ENCODE data around the gene FGD5. TPM values are rescaled to one million over a fixed set of nuclear protein-coding genes. Genes with fewer than 3 reads are reported as not detected.

The FGD5 gene
- total RNA-seq, 1 donor from 2014 or later, result 294 TPM

- H3K4me1 Mint-ChIP-seq (ENCODE audit: unreplicated experiment), result peaks cover 41% of the 10 kb centered on the region
- DNase-seq (ENCODE audit: low spot score), result no peak
- no peaks in the 10 kb centered on the region for H3K9me3 Mint-ChIP-seq (ENCODE audit: unreplicated experiment)
- no peak for TF ChIP-seq CTCF (IDR thresholded peaks at IDR 0.05; ENCODE audit: unreplicated experiment)
- H3K4me3 Mint-ChIP-seq (ENCODE audit: unreplicated experiment), result peak overlapping the region; percentile 91
- H3K27ac Mint-ChIP-seq (ENCODE audit: unreplicated experiment), result peak overlapping the region; percentile 100
- H3K36me3 Mint-ChIP-seq (ENCODE audit: low read depth, unreplicated experiment), result peaks cover 12% of the 10 kb centered on the region
- peaks cover 13% of the 10 kb centered on the region for H3K27me3 Mint-ChIP-seq (ENCODE audit: unreplicated experiment)
Observed at GRCh38 chr3:14948609-14949038, 129.9 kb downstream of the FGD5 start.

- H3K36me3 Mint-ChIP-seq (ENCODE audit: low read depth, unreplicated experiment), result peaks cover 12% of the 10 kb centered on the region
- H3K27me3 Mint-ChIP-seq (ENCODE audit: unreplicated experiment), result peaks cover 13% of the 10 kb centered on the region
- peak; percentile 30 for DNase-seq (ENCODE audit: low spot score)
- no peak for TF ChIP-seq CTCF (IDR thresholded peaks at IDR 0.05; ENCODE audit: unreplicated experiment)
- H3K27ac Mint-ChIP-seq (ENCODE audit: unreplicated experiment), result peak overlapping the region; percentile 100
- peak overlapping the region; percentile 91 for H3K4me3 Mint-ChIP-seq (ENCODE audit: unreplicated experiment)
- H3K9me3 Mint-ChIP-seq (ENCODE audit: unreplicated experiment), result no peaks in the 10 kb centered on the region
- H3K4me1 Mint-ChIP-seq (ENCODE audit: unreplicated experiment), result peaks cover 41% of the 10 kb centered on the region
Observed at GRCh38 chr3:14949126-14949525, 130.4 kb downstream of the FGD5 start.

GRCh38 chr3:14950274-14950673, 131.5 kb downstream of the FGD5 start:
- Mint-ChIP-seq H3K4me1 (ENCODE audit: unreplicated experiment) (peaks cover 42% of the 10 kb centered on the region), H3K27ac (ENCODE audit: unreplicated experiment) (peak overlapping the region; percentile 97), H3K4me3 (ENCODE audit: unreplicated experiment) (peak overlapping the region; percentile 70), H3K27me3 (ENCODE audit: unreplicated experiment) (peaks cover 14% of the 10 kb centered on the region), H3K9me3 (ENCODE audit: unreplicated experiment) (no peaks in the 10 kb centered on the region), H3K36me3 (ENCODE audit: low read depth, unreplicated experiment) (peaks cover 6% of the 10 kb centered on the region)
- DNase-seq (ENCODE audit: low spot score), result no peak
- TF ChIP-seq CTCF (IDR thresholded peaks at IDR 0.05; ENCODE audit: unreplicated experiment), result no peak

- no peak overlapping the region for H3K4me3 Mint-ChIP-seq (ENCODE audit: unreplicated experiment)
- H3K36me3 Mint-ChIP-seq (ENCODE audit: low read depth, unreplicated experiment), result no peaks in the 10 kb centered on the region
- peaks cover 35% of the 10 kb centered on the region for H3K4me1 Mint-ChIP-seq (ENCODE audit: unreplicated experiment)
- no peak for DNase-seq (ENCODE audit: low spot score)
- no peak overlapping the region for H3K27ac Mint-ChIP-seq (ENCODE audit: unreplicated experiment)
- no peaks in the 10 kb centered on the region for H3K9me3 Mint-ChIP-seq (ENCODE audit: unreplicated experiment)
- TF ChIP-seq CTCF (IDR thresholded peaks at IDR 0.05; ENCODE audit: unreplicated experiment), result no peak
- peaks cover 2% of the 10 kb centered on the region for H3K27me3 Mint-ChIP-seq (ENCODE audit: unreplicated experiment)
Observed at GRCh38 chr3:14957153-14957552, 138.4 kb downstream of the FGD5 start.

GRCh38 chr3:14957925-14958324, 139.2 kb downstream of the FGD5 start:
- H3K4me1 Mint-ChIP-seq (ENCODE audit: unreplicated experiment), result peaks cover 28% of the 10 kb centered on the region
- H3K4me3 Mint-ChIP-seq (ENCODE audit: unreplicated experiment), result no peak overlapping the region
- H3K27me3 Mint-ChIP-seq (ENCODE audit: unreplicated experiment), result peaks cover 2% of the 10 kb centered on the region
- H3K27ac Mint-ChIP-seq (ENCODE audit: unreplicated experiment), result peak overlapping the region; percentile 5
- no peaks in the 10 kb centered on the region for H3K9me3 Mint-ChIP-seq (ENCODE audit: unreplicated experiment)
- DNase-seq (ENCODE audit: low spot score), result no peak
- TF ChIP-seq CTCF (IDR thresholded peaks at IDR 0.05; ENCODE audit: unreplicated experiment), result no peak
- peaks cover 3% of the 10 kb centered on the region for H3K36me3 Mint-ChIP-seq (ENCODE audit: low read depth, unreplicated experiment)

Measured in endothelial cell (in vitro differentiated cells).